PC-9 (cell line): ENCODE measurements around the gene LRRC47. TPM values are rescaled to one million over a fixed set of nuclear protein-coding genes. Genes with fewer than 3 reads are reported as not detected.

Experiments
- BruUV-seq: library from RNA; stranded (reverse); fragments of 400-500 nt; replicated peaks from 2 replicates; lab custom pipeline; 2021; lab: Mats Ljungman, UMichigan
- CTCF ChIA-PET: fragments of 300-600 bp; sonication (Branson Sonifier 250); formaldehyde crosslinking; loops from one replicate; lab custom pipeline; 2022; ENCODE audit warnings: antibody characterized with exemption; lab: Charles Lee
- POLR2A ChIA-PET: fragments of 300-600 bp; sonication (Branson Sonifier 250); formaldehyde crosslinking; loops from one replicate; lab custom pipeline; 2022; ENCODE audit warnings: antibody characterized with exemption; ENCODE audit not compliant: unreplicated experiment; lab: Charles Lee
- DNase-seq, 2 experiments: peaks; one replicate each; pipeline versions ENCODE4 v3.0.0 to v3.0.0-alpha.2; 2015 to 2022; ENCODE audit warnings: mixed read lengths in 1 of 2
- H2AFZ ChIP-seq: fragments of 200-600 bp; sonication (generic); 2 replicates; pipeline ENCODE4 v1.8.1; 2017; ENCODE audit warnings: antibody characterized with exemption
- H3F3A ChIP-seq: fragments of 200-600 bp; sonication (generic); 2 replicates; pipeline ENCODE4 v1.8.1; 2017; ENCODE audit warnings: antibody characterized with exemption, mild to moderate bottlenecking, low read depth; ENCODE audit not compliant: insufficient read depth
- H3K27ac ChIP-seq: fragments of 200-600 bp; sonication (generic); 2 replicates; pipeline ENCODE4 v1.6.1; 2016; ENCODE audit warnings: mixed run types
- H3K27me3 ChIP-seq: fragments of 200-600 bp; sonication (generic); 2 replicates; pipeline ENCODE4 v1.6.1; 2016; ENCODE audit warnings: low read depth, mixed run types; ENCODE audit not compliant: insufficient read depth
- H3K36me3 ChIP-seq: fragments of 200-600 bp; sonication (generic); 2 replicates; pipeline ENCODE4 v1.6.1; 2016; ENCODE audit warnings: low read depth, mixed run types
- H3K4me1 ChIP-seq: fragments of 200-600 bp; sonication (generic); replicated peaks from 2 replicates; pipeline ENCODE4 v1.6.1; 2016; ENCODE audit warnings: mixed run types; ENCODE audit not compliant: insufficient read depth
- H3K4me2 ChIP-seq: fragments of 200-600 bp; sonication (generic); 2 replicates; pipeline ENCODE4 v1.6.1; 2017; ENCODE audit warnings: mixed run types
- H3K4me3 ChIP-seq: fragments of 200-600 bp; sonication (generic); 2 replicates; pipeline ENCODE4 v1.6.1; 2016; ENCODE audit warnings: mixed run types
- H3K79me2 ChIP-seq: fragments of 200-600 bp; sonication (generic); 2 replicates; pipeline ENCODE4 v1.6.1; 2017; ENCODE audit warnings: low read depth, mixed run types
- H3K9me2 ChIP-seq: fragments of 200-600 bp; sonication (generic); 2 replicates; pipeline ENCODE4 v1.8.1; 2017; ENCODE audit warnings: mild to moderate bottlenecking; ENCODE audit not compliant: insufficient read depth
- H3K9me3 ChIP-seq: fragments of 200-600 bp; sonication (generic); 2 replicates; pipeline ENCODE4 v1.8.1; 2016; ENCODE audit warnings: low read depth; ENCODE audit not compliant: insufficient read depth
- H4K20me1 ChIP-seq: fragments of 200-600 bp; sonication (generic); 2 replicates; pipeline ENCODE4 v1.8.1; 2017; ENCODE audit not compliant: insufficient read depth
- CTCF ChIP-seq: fragments of 200-600 bp; sonication (generic); conservative IDR thresholded peaks from 2 replicates; pipeline ENCODE4 v1.6.1; 2017; ENCODE audit warnings: mixed run types, antibody characterized with exemption, mild to moderate bottlenecking, moderate library complexity
- EZH2 ChIP-seq: fragments of 200-600 bp; sonication (generic); IDR thresholded peaks from 2 replicates; pipeline ENCODE4 v1.8.0; 2017; ENCODE audit warnings: antibody characterized with exemption, low read depth
- intact Hi-C: fragments of 100-400 bp; cut with micrococcal nuclease; formaldehyde crosslinking; loops from one replicate; pipeline ENCODE4 v1.10.0; 2022; ENCODE audit not compliant: unreplicated experiment
- total RNA-seq: library from RNA; stranded (reverse); gene quantifications from 2 replicates; pipeline ENCODE4 v1.2.3, GENCODE V29; 2021

Gene LRRC47
- total RNA-seq, 1 experiment from 2014 or later: 34.2 TPM

GRCh38 chr1:3819771-3820200 lies 23.5 kb upstream of the LRRC47 start:
- ChIA-PET POLR2A (no interaction called here), CTCF (no interaction called here)
- H3K79me2 ChIP-seq: no peaks in the 10 kb centered on the region
- intact Hi-C loops: no loop called here
- no peak for TF ChIP-seq CTCF
- TF ChIP-seq EZH2: no peak
- no peaks in the 10 kb centered on the region for H4K20me1 ChIP-seq
- DNase-seq: no peak
- no TSS peak for BruUV-seq
- H3K36me3 ChIP-seq: no peaks in the 10 kb centered on the region
- H3K4me1 ChIP-seq: no peaks in the 10 kb centered on the region
- H3K27ac ChIP-seq: no peak overlapping the region
- H3K9me2 ChIP-seq: no peaks in the 10 kb centered on the region
- no peak overlapping the region for H3K4me3 ChIP-seq
- no peaks in the 10 kb centered on the region for H3K9me3 ChIP-seq
- no peaks in the 10 kb centered on the region for H3K27me3 ChIP-seq
- H3K4me2 ChIP-seq: no peak overlapping the region
- H3F3A ChIP-seq: no peaks in the 10 kb centered on the region
- no peak overlapping the region for H2AFZ ChIP-seq

GRCh38 chr1:3817821-3818597 lies 21.7 kb upstream of the LRRC47 start:
- DNase-seq: no peak
- intact Hi-C loops: no loop called here
- H3K27me3 ChIP-seq: no peaks in the 10 kb centered on the region
- H3F3A ChIP-seq: no peaks in the 10 kb centered on the region
- H3K9me2 ChIP-seq: no peaks in the 10 kb centered on the region
- ChIA-PET POLR2A (no interaction called here), CTCF (no interaction called here)
- no peaks in the 10 kb centered on the region for H3K4me1 ChIP-seq
- H2AFZ ChIP-seq: no peak overlapping the region
- no peaks in the 10 kb centered on the region for H3K9me3 ChIP-seq
- H4K20me1 ChIP-seq: no peaks in the 10 kb centered on the region
- H3K4me3 ChIP-seq: no peak overlapping the region
- H3K79me2 ChIP-seq: no peaks in the 10 kb centered on the region
- H3K27ac ChIP-seq: no peak overlapping the region
- H3K4me2 ChIP-seq: no peak overlapping the region
- BruUV-seq: no TSS peak
- TF ChIP-seq EZH2 (no peak), CTCF (no peak)
- H3K36me3 ChIP-seq: no peaks in the 10 kb centered on the region

DNA sequence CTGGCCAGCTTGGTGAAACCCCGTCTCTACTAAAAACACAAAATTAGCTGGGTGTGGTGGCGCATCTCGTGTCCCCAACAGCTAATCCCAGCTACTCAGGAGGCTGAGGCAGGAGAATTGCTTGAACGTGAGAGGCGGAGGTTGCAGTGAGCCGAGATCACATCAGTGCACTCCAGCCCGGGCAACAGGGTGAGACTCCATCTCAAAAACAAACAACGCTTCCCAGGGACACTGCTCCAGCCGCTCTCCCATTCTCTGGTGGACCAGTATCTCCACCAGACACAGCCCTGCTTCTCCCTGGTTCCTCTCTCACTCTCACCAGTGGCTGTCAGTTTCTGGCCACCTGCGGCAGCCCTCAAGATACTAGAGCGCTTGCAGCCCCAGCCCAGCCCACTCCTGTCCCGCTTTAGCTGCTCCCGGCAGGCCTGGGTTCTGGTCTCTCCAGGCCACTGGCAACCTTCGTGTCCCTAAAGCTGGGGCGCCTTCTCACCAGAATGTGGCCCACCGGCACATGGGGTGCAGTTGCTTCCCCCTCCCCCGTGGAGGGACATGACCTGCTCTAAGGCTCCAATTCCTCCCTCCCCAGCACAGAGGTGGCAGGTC lies 20.9 kb upstream of the LRRC47 start:
- intact Hi-C loops: no loop called here
- no peak overlapping the region for H3K4me3 ChIP-seq
- ChIA-PET CTCF (no interaction called here), POLR2A (no interaction called here)
- BruUV-seq: no TSS peak
- no peak overlapping the region for H3K27ac ChIP-seq
- H4K20me1 ChIP-seq: no peaks in the 10 kb centered on the region
- H3K79me2 ChIP-seq: no peaks in the 10 kb centered on the region
- no peaks in the 10 kb centered on the region for H3F3A ChIP-seq
- no peaks in the 10 kb centered on the region for H3K9me2 ChIP-seq
- H3K9me3 ChIP-seq: no peaks in the 10 kb centered on the region
- H3K36me3 ChIP-seq: no peaks in the 10 kb centered on the region
- H3K27me3 ChIP-seq: no peaks in the 10 kb centered on the region
- DNase-seq: no peak
- no peak overlapping the region for H3K4me2 ChIP-seq
- H2AFZ ChIP-seq: no peak overlapping the region
- TF ChIP-seq CTCF (no peak), EZH2 (no peak)
- no peaks in the 10 kb centered on the region for H3K4me1 ChIP-seq
